ENCODE data around the gene CD70. TPM values are rescaled to one million over a fixed set of nuclear protein-coding genes. Genes with fewer than 3 reads are reported as not detected.

CD70 gene
- 0.17 TPM in 1 of 2 replicates, not detected in the other for total RNA-seq

GRCh38 chr19:6590827-6591319, at the start of gene CD70:
Gene CD70, minus strand, starts transcription at chr19:6591150. Its CDS starts 148 bp downstream, at chr19:6591002.

Other genes starting within 250 kb of the CD70 start
- gene CLPP, start 229.6 kb downstream of the CD70 start, total RNA-seq: 85.9 and 130 TPM in 2 replicates
- gene ALKBH7, start 218.4 kb downstream of the CD70 start, total RNA-seq: 136 and 172 TPM in 2 replicates
- 1.0 and 1.2 TPM in 2 replicates for gene PSPN, start 215.2 kb downstream of the CD70 start, total RNA-seq
- gene GTF2F1, start 198.0 kb downstream of the CD70 start, total RNA-seq: 36.1 and 43.7 TPM in 2 replicates
- 143 and 156 TPM in 2 replicates for gene KHSRP, start 166.3 kb downstream of the CD70 start, total RNA-seq
- gene SLC25A41, start 157.4 kb downstream of the CD70 start, total RNA-seq: not detected in 2 replicates
- 57.4 and 58.3 TPM in 2 replicates for gene SLC25A23, start 131.4 kb downstream of the CD70 start, total RNA-seq
- not detected in 2 replicates for gene CRB3, start 126.9 kb downstream of the CD70 start, total RNA-seq
- gene DENND1C, start 109.4 kb downstream of the CD70 start, total RNA-seq: 0.09 TPM in 1 of 2 replicates, not detected in the other
- not detected in 2 replicates for gene TUBB4A, start 88.8 kb downstream of the CD70 start, total RNA-seq
- gene TNFSF9, start 60.1 kb downstream of the CD70 start, total RNA-seq: 0.34 and 1.8 TPM in 2 replicates
- under 0.01 TPM in 1 of 2 replicates, not detected in the other for gene TNFSF14, start 79.0 kb upstream of the CD70 start, total RNA-seq
- gene C3, start 129.5 kb upstream of the CD70 start, total RNA-seq: 318 and 544 TPM in 2 replicates
- gene GPR108, start 146.4 kb upstream of the CD70 start, total RNA-seq: 54.6 and 70.1 TPM in 2 replicates
- 61.5 and 71.3 TPM in 2 replicates for gene TRIP10, start 148.5 kb upstream of the CD70 start, total RNA-seq
- gene SH2D3A, start 176.3 kb upstream of the CD70 start, total RNA-seq: not detected in 2 replicates
- gene VAV1, start 181.6 kb upstream of the CD70 start, total RNA-seq: not detected in 2 replicates

Measured in pericardium fibroblast (primary cell).